ENCODE data around the gene TTC12.

GRCh38 chr11:113384551-113384950 lies 70.2 kb downstream of the TTC12 start:
- TF ChIP-seq, protein P1, sequence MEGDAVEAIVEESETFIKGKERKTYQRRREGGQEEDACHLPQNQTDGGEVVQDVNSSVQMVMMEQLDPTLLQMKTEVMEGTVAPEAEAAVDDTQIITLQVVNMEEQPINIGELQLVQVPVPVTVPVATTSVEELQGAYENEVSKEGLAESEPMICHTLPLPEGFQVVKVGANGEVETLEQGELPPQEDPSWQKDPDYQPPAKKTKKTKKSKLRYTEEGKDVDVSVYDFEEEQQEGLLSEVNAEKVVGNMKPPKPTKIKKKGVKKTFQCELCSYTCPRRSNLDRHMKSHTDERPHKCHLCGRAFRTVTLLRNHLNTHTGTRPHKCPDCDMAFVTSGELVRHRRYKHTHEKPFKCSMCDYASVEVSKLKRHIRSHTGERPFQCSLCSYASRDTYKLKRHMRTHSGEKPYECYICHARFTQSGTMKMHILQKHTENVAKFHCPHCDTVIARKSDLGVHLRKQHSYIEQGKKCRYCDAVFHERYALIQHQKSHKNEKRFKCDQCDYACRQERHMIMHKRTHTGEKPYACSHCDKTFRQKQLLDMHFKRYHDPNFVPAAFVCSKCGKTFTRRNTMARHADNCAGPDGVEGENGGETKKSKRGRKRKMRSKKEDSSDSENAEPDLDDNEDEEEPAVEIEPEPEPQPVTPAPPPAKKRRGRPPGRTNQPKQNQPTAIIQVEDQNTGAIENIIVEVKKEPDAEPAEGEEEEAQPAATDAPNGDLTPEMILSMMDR (conservative IDR thresholded peaks at IDR 0.05; ENCODE audit: low read depth, low read length) = no peak
- no peak for TF ChIP-seq MAFK (IDR thresholded peaks at IDR 0.05; ENCODE audit: low read depth, low read length)
- TF ChIP-seq NFE2L2 (IDR thresholded peaks at IDR 0.05; ENCODE audit: low read depth, low read length) = no peak
- no peak for TF ChIP-seq POLR2A (IDR thresholded peaks at IDR 0.05; ENCODE audit: low read depth, low read length)
- TF ChIP-seq ELK1 (IDR thresholded peaks at IDR 0.05; ENCODE audit: borderline replicate concordance, low read depth, low read length) = no peak
- no peak for TF ChIP-seq SMC3 (IDR thresholded peaks at IDR 0.05; ENCODE audit: low read depth, low read length)
- TF ChIP-seq CEBPB (IDR thresholded peaks at IDR 0.05; ENCODE audit: low read depth, low read length) = peak; percentile 95
- no peak for TF ChIP-seq RFX5 (IDR thresholded peaks at IDR 0.05; ENCODE audit: low read depth, low read length)

All from IMR-90 (cell line).